GM23248 (cell line): ENCODE results near the gene TMED10. TPM values are rescaled to one million over a fixed set of nuclear protein-coding genes. Genes with fewer than 3 reads are reported as not detected.
A peak's percentile ranks its signal among the peaks of the same experiment; 100 is the strongest.

ENCODE experiments used
- DNase-seq: peaks from one replicate; pipeline ENCODE4 v3.0.0-alpha.2; 2015
- H2AFZ ChIP-seq: fragments of 200-600 bp; sonication (generic); 2 replicates; pipeline ENCODE4 v1.6.1; 2016; ENCODE audit warnings: antibody characterized with exemption
- H3F3A ChIP-seq: fragments of 200-600 bp; sonication (generic); 2 replicates; pipeline ENCODE4 v1.6.1; 2016; ENCODE audit warnings: mild to moderate bottlenecking, antibody characterized with exemption, mixed run types; ENCODE audit not compliant: insufficient read depth
- H3K27ac ChIP-seq: fragments of 200-600 bp; sonication (generic); 2 replicates; pipeline ENCODE4 v1.5.1; 2016; ENCODE audit warnings: mild to moderate bottlenecking
- H3K27me3 ChIP-seq: fragments of 200-600 bp; sonication (generic); replicated peaks from 2 replicates; pipeline ENCODE4 v1.6.1; 2016; ENCODE audit warnings: mild to moderate bottlenecking; ENCODE audit not compliant: insufficient read depth
- H3K36me3 ChIP-seq: fragments of 200-600 bp; sonication (generic); 2 replicates; pipeline ENCODE4 v1.6.1; 2016; ENCODE audit warnings: low read depth, mild to moderate bottlenecking
- H3K4me1 ChIP-seq: fragments of 200-600 bp; sonication (generic); 2 replicates; pipeline ENCODE4 v1.6.1; 2016; ENCODE audit warnings: mild to moderate bottlenecking; ENCODE audit not compliant: insufficient read depth
- H3K4me2 ChIP-seq: fragments of 200-600 bp; sonication (generic); one replicate; pipeline ENCODE4 v1.6.1; 2016; ENCODE audit warnings: mild to moderate bottlenecking; ENCODE audit not compliant: unreplicated experiment
- H3K4me3 ChIP-seq: fragments of 200-600 bp; sonication (generic); 2 replicates; pipeline ENCODE4 v1.5.1; 2016; ENCODE audit warnings: mild to moderate bottlenecking
- H3K79me2 ChIP-seq: fragments of 200-600 bp; sonication (generic); 2 replicates; pipeline ENCODE4 v1.6.1; 2016; ENCODE audit warnings: mild to moderate bottlenecking; ENCODE audit not compliant: insufficient read depth
- H3K9ac ChIP-seq: fragments of 200-600 bp; sonication (generic); 2 replicates; pipeline ENCODE4 v1.6.1; 2016; ENCODE audit warnings: mild to moderate bottlenecking
- H3K9me2 ChIP-seq: fragments of 200-600 bp; sonication (generic); 2 replicates; pipeline ENCODE4 v1.6.1; 2016; ENCODE audit warnings: mixed run types, mild to moderate bottlenecking, moderate library complexity; ENCODE audit not compliant: insufficient read depth
- H3K9me3 ChIP-seq: fragments of 200-600 bp; sonication (generic); one replicate; pipeline ENCODE4 v1.6.1; 2017; ENCODE audit warnings: low read depth
- H4K20me1 ChIP-seq: fragments of 200-600 bp; sonication (generic); 2 replicates; pipeline ENCODE4 v1.6.0; 2016; ENCODE audit not compliant: insufficient read depth
- EZH2 ChIP-seq: fragments of 200-600 bp; sonication (generic); IDR thresholded peaks from 2 replicates; pipeline ENCODE4 v1.6.1; 2018; ENCODE audit warnings: antibody characterized with exemption, mild to moderate bottlenecking; ENCODE audit not compliant: insufficient read depth, poor library complexity, severe bottlenecking
- EZH2phosphoT487 ChIP-seq: fragments of 200-600 bp; sonication (generic); IDR thresholded peaks from 2 replicates; pipeline ENCODE4 v1.6.1; 2018; ENCODE audit warnings: antibody characterized with exemption, moderate library complexity, mild to moderate bottlenecking, low read depth; ENCODE audit not compliant: insufficient read depth
- WGBS, 2 experiments: methylation state at CpG; one replicate each; pipeline ENCODE4 v1.1.6; 2015 to 2017; ENCODE audit warnings: low lambda C conversion rate in 2 of 2, low coverage in 1 of 2; ENCODE audit errors: missing lambda C conversion rate in 2 of 2; 5-methylcytosine and 5-hydroxymethylcytosine counted together
- in situ Hi-C: fragments of 300-500 bp; cut with MboI; formaldehyde crosslinking; loops from 2 replicates; pipeline ENCODE4 v1.15.0; 2020
- polyA plus RNA-seq: library from polyadenylated mRNA; unstranded; fragments of >200 nt; fragmentation: Nextera tagmentation; extraction: Ambion mirVana; gene quantifications from 2 replicates; pipeline ENCODE4 v1.2.1, GENCODE V29; 2016
- total RNA-seq: library from RNA; depleted of rRNA; stranded (reverse); fragments of >200 nt; shearing (Covaris generic); gene quantifications from 2 replicates; pipeline ENCODE4 v1.2.3, GENCODE V29; 2014

TMED10 gene
- total and polyA plus RNA-seq, 2 experiments from 2014 or later, result 363 to 553 TPM

DNA sequence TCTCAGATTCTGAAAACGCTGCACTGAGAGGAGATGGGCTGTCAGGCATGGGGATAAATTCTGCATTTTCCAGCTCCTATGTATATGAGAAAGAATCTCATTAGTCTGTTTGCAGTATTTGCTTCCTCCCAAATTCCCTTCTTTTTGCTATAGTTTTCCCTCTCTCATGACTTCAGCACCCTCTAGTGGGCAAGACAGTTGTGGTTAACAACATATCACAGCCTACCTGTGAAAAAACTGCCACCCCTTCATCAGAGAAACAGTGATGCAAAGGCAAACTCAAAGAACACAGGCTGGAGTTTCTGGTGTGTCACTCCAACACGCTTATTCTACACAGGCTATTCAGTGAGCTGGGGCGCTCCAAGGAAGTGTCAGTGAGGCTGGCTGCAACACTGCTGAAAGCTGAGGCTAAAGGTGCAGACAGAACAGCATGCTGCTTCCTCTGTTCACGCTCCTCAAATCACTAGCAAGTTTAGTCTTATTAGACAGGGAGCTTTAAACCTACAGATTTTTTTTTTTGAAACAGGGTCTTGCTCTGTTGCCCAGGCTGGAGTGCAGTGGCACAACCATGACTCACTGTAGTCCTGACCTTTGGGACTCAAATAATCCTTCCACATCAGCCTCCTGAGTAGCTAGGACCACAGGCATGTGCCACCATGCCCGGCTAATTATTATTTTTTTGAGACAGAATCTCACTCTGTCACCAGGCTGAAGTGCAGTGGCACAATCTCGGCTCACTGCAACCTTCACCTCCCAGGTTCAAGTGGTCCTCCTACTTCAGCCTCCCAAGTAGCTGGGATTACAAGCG, 87.6 kb downstream of the TMED10 start:
- H3K4me1 ChIP-seq, result no peaks in the 10 kb centered on the region
- no peak overlapping the region for H3K9ac ChIP-seq
- H3K4me2 ChIP-seq, result no peak overlapping the region
- no peak overlapping the region for H3K4me3 ChIP-seq
- H3K27ac ChIP-seq, result no peak overlapping the region
- H3K9me2 ChIP-seq, result no peaks in the 10 kb centered on the region
- no peaks in the 10 kb centered on the region for H3K9me3 ChIP-seq
- H2AFZ ChIP-seq, result no peak overlapping the region
- in situ Hi-C loops, result no loop called here
- peaks cover 52% of the 10 kb centered on the region for H3K36me3 ChIP-seq
- H3K27me3 ChIP-seq, result no peaks in the 10 kb centered on the region
- WGBS, 2 experiments, result 71 to 74% methylated on average over 7 of the region's 7 CpGs
- no peak for TF ChIP-seq EZH2
- no peak for TF ChIP-seq EZH2phosphoT487
- H3K79me2 ChIP-seq, result no peaks in the 10 kb centered on the region
- H4K20me1 ChIP-seq, result no peaks in the 10 kb centered on the region
- peaks cover 5% of the 10 kb centered on the region; the same call in 1 of the 2 replicates for H3F3A ChIP-seq
- peak; percentile 76 for DNase-seq

DNA sequence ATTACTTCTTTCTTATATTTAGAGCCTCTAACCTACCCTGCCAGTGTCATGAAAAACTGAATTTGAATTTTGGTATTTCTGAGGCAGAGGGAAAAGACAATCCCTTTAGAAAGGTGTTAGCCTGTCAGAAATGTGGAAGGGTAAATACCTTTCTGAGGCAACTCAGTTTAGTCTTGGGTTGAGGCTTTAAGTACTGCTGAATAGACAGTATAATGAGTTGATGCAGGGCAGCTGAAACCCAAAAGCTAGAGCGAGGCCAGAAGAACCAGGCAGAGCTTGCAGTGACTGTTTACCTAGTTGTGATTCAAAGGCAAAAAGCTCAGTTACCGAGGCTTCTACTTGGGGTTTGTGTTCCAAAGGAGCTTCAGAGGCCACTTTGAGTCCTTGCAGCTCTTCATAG, 88.3 kb downstream of the TMED10 start:
- no peak overlapping the region for H3K4me2 ChIP-seq
- H3K9me3 ChIP-seq, result no peaks in the 10 kb centered on the region
- no peaks in the 10 kb centered on the region for H3K27me3 ChIP-seq
- no peak for DNase-seq
- H3F3A ChIP-seq, result peaks cover 5% of the 10 kb centered on the region; the same call in 1 of the 2 replicates
- no peak overlapping the region for H2AFZ ChIP-seq
- H4K20me1 ChIP-seq, result no peaks in the 10 kb centered on the region
- H3K36me3 ChIP-seq, result peaks cover 55% of the 10 kb centered on the region
- H3K9me2 ChIP-seq, result no peaks in the 10 kb centered on the region
- H3K4me1 ChIP-seq, result no peaks in the 10 kb centered on the region
- H3K27ac ChIP-seq, result no peak overlapping the region
- H3K9ac ChIP-seq, result no peak overlapping the region
- in situ Hi-C loops, result no loop called here
- WGBS, 2 experiments, result 86 to 88% methylated on average over 2 of the region's 2 CpGs
- H3K4me3 ChIP-seq, result no peak overlapping the region
- no peaks in the 10 kb centered on the region for H3K79me2 ChIP-seq
- no peak for TF ChIP-seq EZH2
- TF ChIP-seq EZH2phosphoT487, result no peak

DNA sequence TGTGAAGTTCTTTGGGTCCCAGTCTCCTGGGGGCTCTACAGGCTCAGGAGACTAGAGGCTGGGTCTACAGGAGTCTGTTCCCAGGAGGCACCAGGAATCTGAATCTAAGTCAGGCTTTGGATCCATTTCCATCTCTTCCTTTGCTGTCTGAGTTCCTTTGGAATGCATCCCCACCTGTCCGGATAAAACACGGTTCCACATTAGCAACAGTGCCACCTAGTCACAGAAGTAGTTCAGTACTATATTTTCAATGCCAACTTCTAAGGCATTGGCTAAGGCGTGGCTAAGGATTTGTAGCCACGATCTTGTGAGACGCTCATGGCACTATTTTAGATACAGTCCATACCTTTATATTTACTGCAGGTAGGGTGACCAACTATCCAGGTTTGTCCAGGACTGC, 91.9 kb downstream of the TMED10 start:
- Histone ChIP-seq H3K4me3 (no peak overlapping the region), H3K27ac (no peak overlapping the region), H3K27me3 (no peaks in the 10 kb centered on the region), H3K9me2 (no peaks in the 10 kb centered on the region), H3F3A (no peaks in the 10 kb centered on the region; the same call in 1 of the 2 replicates), H3K4me1 (no peaks in the 10 kb centered on the region), H2AFZ (no peak overlapping the region), H3K9me3 (no peaks in the 10 kb centered on the region), H3K79me2 (no peaks in the 10 kb centered on the region), H4K20me1 (no peaks in the 10 kb centered on the region), H3K4me2 (no peak overlapping the region), H3K9ac (no peak overlapping the region), H3K36me3 (peaks cover 49% of the 10 kb centered on the region)
- in situ Hi-C loops, result no loop called here
- no peak for TF ChIP-seq EZH2phosphoT487
- TF ChIP-seq EZH2, result no peak
- DNase-seq, result no peak
- 40 to 46% methylated on average over 5 of the region's 5 CpGs for WGBS, 2 experiments

DNA sequence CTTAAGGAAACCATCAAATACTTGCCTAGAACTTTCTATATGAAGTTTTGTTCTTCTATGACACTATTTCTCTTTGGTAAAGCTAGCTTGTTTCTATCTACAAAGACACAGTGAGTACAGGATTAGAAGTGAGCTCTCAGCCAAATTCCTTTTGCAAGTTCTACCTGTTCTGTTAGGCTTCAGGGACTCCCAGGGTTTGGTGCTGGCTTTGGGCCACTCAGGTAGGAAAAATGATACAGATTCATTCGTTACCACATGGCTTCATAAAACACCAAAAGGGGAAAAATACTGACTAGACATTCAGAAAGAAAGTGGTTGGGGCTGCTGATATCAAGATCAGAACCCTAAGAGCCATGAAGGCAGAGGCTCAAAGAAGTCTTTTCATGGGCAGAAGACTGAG, 93.1 kb downstream of the TMED10 start:
- no peaks in the 10 kb centered on the region; the same call in 1 of the 2 replicates for H3F3A ChIP-seq
- H3K9me2 ChIP-seq, result no peaks in the 10 kb centered on the region
- no peaks in the 10 kb centered on the region for H3K27me3 ChIP-seq
- no peak for DNase-seq
- H4K20me1 ChIP-seq, result no peaks in the 10 kb centered on the region
- H3K4me2 ChIP-seq, result no peak overlapping the region
- WGBS, 2 experiments, result 93 to 97% methylated on average over 1 of the region's 1 CpG
- no peak for TF ChIP-seq EZH2phosphoT487
- TF ChIP-seq EZH2, result no peak
- no peak overlapping the region for H2AFZ ChIP-seq
- no peaks in the 10 kb centered on the region for H3K79me2 ChIP-seq
- no peak overlapping the region for H3K9ac ChIP-seq
- H3K36me3 ChIP-seq, result peaks cover 48% of the 10 kb centered on the region
- no peaks in the 10 kb centered on the region for H3K9me3 ChIP-seq
- no peak overlapping the region for H3K27ac ChIP-seq
- no peaks in the 10 kb centered on the region for H3K4me1 ChIP-seq
- H3K4me3 ChIP-seq, result no peak overlapping the region
- in situ Hi-C loops, result no loop called here
